DND-41 (cell line): ENCODE measurements around the gene IPO8.

ENCODE experiments used
- ATAC-seq: fragments of 200-7000 bp; cut with Tn5 transposase; 3 replicates; pipeline ENCODE4 v1.9.1; 2021; ENCODE audit warnings: low read depth; ENCODE audit not compliant: insufficient read depth
- DNase-seq: peaks from one replicate; pipeline ENCODE4 v3.0.0-alpha.2; 2020
- H2AFZ ChIP-seq: 2 replicates; pipeline ENCODE4 v1.6.0; 2012; ENCODE audit warnings: low read depth, low read length
- H3K27ac ChIP-seq: 2 replicates; pipeline ENCODE4 v1.5.1; 2012; ENCODE audit warnings: low read length, inconsistent platforms
- H3K27me3 ChIP-seq: fragments of 200-600 bp; sonication (generic); 2 replicates; pipeline ENCODE4 v1.6.0; 2012; ENCODE audit warnings: low read length, mild to moderate bottlenecking, inconsistent platforms; ENCODE audit not compliant: insufficient read depth, poor library complexity
- H3K36me3 ChIP-seq: 2 replicates; pipeline ENCODE4 v1.5.1; 2012; ENCODE audit warnings: low read length, inconsistent platforms; ENCODE audit not compliant: insufficient read depth
- H3K4me1 ChIP-seq: 2 replicates; pipeline ENCODE4 v1.5.1; 2012; ENCODE audit warnings: mild to moderate bottlenecking, low read length; ENCODE audit not compliant: insufficient read depth
- H3K4me2 ChIP-seq: 2 replicates; pipeline ENCODE4 v1.6.0; 2012; ENCODE audit warnings: mild to moderate bottlenecking, moderate library complexity, low read length, inconsistent platforms; ENCODE audit not compliant: insufficient read depth
- H3K4me3 ChIP-seq, 2 experiments: fragments of 200-600 bp in 1 of 2; shearing (Covaris generic) in 1 of 2; 2 replicates each; pipeline ENCODE4 v1.5.1; 2012 to 2016; ENCODE audit warnings: inconsistent platforms in 2 of 2, low read length in 2 of 2, mild to moderate bottlenecking in 2 of 2, low read depth in 1 of 2, moderate library complexity in 1 of 2
- H3K79me2 ChIP-seq: 2 replicates; pipeline ENCODE4 v1.6.0; 2012; ENCODE audit warnings: low read length, inconsistent platforms; ENCODE audit not compliant: insufficient read depth
- H3K9ac ChIP-seq: 2 replicates; pipeline ENCODE4 v1.6.0; 2012; ENCODE audit warnings: low read depth, mild to moderate bottlenecking, inconsistent platforms, low read length, moderate library complexity
- H3K9me3 ChIP-seq: 2 replicates; pipeline ENCODE4 v1.5.1; 2012; ENCODE audit warnings: low read length, moderate library complexity, mild to moderate bottlenecking, inconsistent platforms; ENCODE audit not compliant: insufficient read depth, severe bottlenecking
- H4K20me1 ChIP-seq: 2 replicates; pipeline ENCODE4 v1.6.0; 2012; ENCODE audit warnings: low read length; ENCODE audit not compliant: insufficient read depth
- CTCF ChIP-seq: IDR thresholded peaks from 2 replicates; pipeline ENCODE4 v1.5.1; 2012; ENCODE audit warnings: borderline replicate concordance, low read length, moderate library complexity, mild to moderate bottlenecking; ENCODE audit not compliant: poor library complexity, severe bottlenecking; ENCODE audit errors: extremely low read depth
- EZH2 ChIP-seq: IDR thresholded peaks from 3 replicates; pipeline ENCODE4 v1.6.1; 2012; ENCODE audit warnings: borderline replicate concordance, low read depth, mild to moderate bottlenecking, moderate library complexity, low read length, inconsistent platforms; ENCODE audit not compliant: severe bottlenecking

Gene IPO8

GRCh38 chr12:30707613-30708342 is 12.1 kb upstream of the IPO8 start:
- Histone ChIP-seq H3K9me3 (no peaks in the 10 kb centered on the region), H2AFZ (no peak overlapping the region), H4K20me1 (no peaks in the 10 kb centered on the region), H3K9ac (no peak overlapping the region), H3K27ac (no peak overlapping the region), H3K36me3 (peaks cover 22% of the 10 kb centered on the region), H3K27me3 (no peaks in the 10 kb centered on the region), H3K4me1 (no peaks in the 10 kb centered on the region), H3K4me3 (no peak overlapping the region), H3K4me2 (no peak overlapping the region), H3K79me2 (no peaks in the 10 kb centered on the region)
- ATAC-seq (no peak), DNase-seq (no peak)
- no peak for TF ChIP-seq CTCF
- no peak for TF ChIP-seq EZH2

GRCh38 chr12:30706476-30706875 is 10.8 kb upstream of the IPO8 start:
- H2AFZ ChIP-seq, result no peak overlapping the region
- H3K27ac ChIP-seq, result no peak overlapping the region
- no peaks in the 10 kb centered on the region for H3K9me3 ChIP-seq
- no peaks in the 10 kb centered on the region for H4K20me1 ChIP-seq
- no peak overlapping the region for H3K9ac ChIP-seq
- no peaks in the 10 kb centered on the region for H3K4me1 ChIP-seq
- H3K79me2 ChIP-seq, result no peaks in the 10 kb centered on the region
- H3K4me2 ChIP-seq, result no peak overlapping the region
- TF ChIP-seq CTCF, result no peak
- TF ChIP-seq EZH2, result no peak
- H3K4me3 ChIP-seq, result no peak overlapping the region
- ATAC-seq, result no peak
- peaks cover 22% of the 10 kb centered on the region for H3K36me3 ChIP-seq
- no peaks in the 10 kb centered on the region for H3K27me3 ChIP-seq
- DNase-seq, result no peak

- Histone ChIP-seq H3K9ac (no peak overlapping the region), H2AFZ (no peak overlapping the region), H3K27ac (no peak overlapping the region), H3K36me3 (no peaks in the 10 kb centered on the region), H3K4me3 (no peak overlapping the region), H3K4me2 (no peak overlapping the region), H4K20me1 (no peaks in the 10 kb centered on the region), H3K4me1 (peaks cover 10% of the 10 kb centered on the region), H3K79me2 (peaks cover 4% of the 10 kb centered on the region), H3K27me3 (no peaks in the 10 kb centered on the region), H3K9me3 (no peaks in the 10 kb centered on the region)
- DNase-seq (no peak), ATAC-seq (no peak)
- TF ChIP-seq EZH2 (no peak), CTCF (no peak)
Measured at GRCh38 chr12:30701056-30701455, 5.4 kb upstream of the IPO8 start.
